GM18519 (cell line): ENCODE data around the gene GNAQ.

Source experiments
- ATAC-seq: cut with Tn5 transposase; IDR thresholded peaks from one replicate; pipeline ENCODE4 v1.9.1; 2021; ENCODE audit warnings: mild to moderate bottlenecking, moderate library complexity; ENCODE audit not compliant: unreplicated experiment, low FRiP score

The GNAQ gene

GRCh38 chr9:77679088-77679487 is 352.5 kb downstream of the GNAQ start:
- ATAC-seq: no peak

- no peak for ATAC-seq
Observed at GRCh38 chr9:77677957-77678535, 353.6 kb downstream of the GNAQ start.

GRCh38 chr9:77677397-77677796 is 354.2 kb downstream of the GNAQ start:
- ATAC-seq: no peak

GRCh38 chr9:77673941-77674791 is 357.4 kb downstream of the GNAQ start:
- ATAC-seq: no peak

GRCh38 chr9:77672183-77672582 is 359.4 kb downstream of the GNAQ start:
- ATAC-seq: no peak

- ATAC-seq: no peak
Observed at GRCh38 chr9:77667151-77667550, 364.5 kb downstream of the GNAQ start.
